Progenitor cell of endocrine pancreas (in vitro differentiated cells): ENCODE measurements around the gene GPRIN1. TPM values are rescaled to one million over a fixed set of nuclear protein-coding genes. Genes with fewer than 3 reads are reported as not detected.

ENCODE experiments used
- DNase-seq: peaks from one replicate; pipeline ENCODE4 v3.0.0; 2021; ENCODE audit warnings: low spot score; ENCODE audit not compliant: unreplicated experiment
- H3K27ac Mint-ChIP-seq: 2 replicates; pipeline ENCODE4 v1.8.0; 2021; ENCODE audit warnings: mild to moderate bottlenecking, moderate library complexity, mixed read lengths
- H3K27me3 Mint-ChIP-seq: 2 replicates; pipeline ENCODE4 v1.8.0; 2021; ENCODE audit warnings: mixed read lengths
- H3K36me3 Mint-ChIP-seq: 2 replicates; pipeline ENCODE4 v1.8.0; 2022; ENCODE audit warnings: mixed read lengths; ENCODE audit not compliant: insufficient read depth
- H3K4me1 Mint-ChIP-seq: 2 replicates; pipeline ENCODE4 v1.8.0; 2021; ENCODE audit warnings: low read depth, mixed read lengths
- H3K4me3 Mint-ChIP-seq: 2 replicates; pipeline ENCODE4 v1.8.0; 2021; ENCODE audit warnings: low read depth, mild to moderate bottlenecking, moderate library complexity, mixed read lengths
- H3K9me3 Mint-ChIP-seq: 2 replicates; pipeline ENCODE4 v1.8.0; 2021; ENCODE audit warnings: low read depth, mixed read lengths
- total RNA-seq: library from RNA; stranded (reverse); gene quantifications from 2 replicates; pipeline ENCODE4 v1.2.1, GENCODE V29; 2021
- TF ChIP-seq, protein P1 (sequence below): fragments of 200-600 bp; sonication (generic); IDR thresholded peaks from one replicate; pipeline ENCODE4 v1.5.0; 2021; ENCODE audit warnings: antibody characterized with exemption, mild to moderate bottlenecking; ENCODE audit not compliant: unreplicated experiment

Gene GPRIN1
- total RNA-seq, 1 donor from 2014 or later = 5.9 TPM

DNA sequence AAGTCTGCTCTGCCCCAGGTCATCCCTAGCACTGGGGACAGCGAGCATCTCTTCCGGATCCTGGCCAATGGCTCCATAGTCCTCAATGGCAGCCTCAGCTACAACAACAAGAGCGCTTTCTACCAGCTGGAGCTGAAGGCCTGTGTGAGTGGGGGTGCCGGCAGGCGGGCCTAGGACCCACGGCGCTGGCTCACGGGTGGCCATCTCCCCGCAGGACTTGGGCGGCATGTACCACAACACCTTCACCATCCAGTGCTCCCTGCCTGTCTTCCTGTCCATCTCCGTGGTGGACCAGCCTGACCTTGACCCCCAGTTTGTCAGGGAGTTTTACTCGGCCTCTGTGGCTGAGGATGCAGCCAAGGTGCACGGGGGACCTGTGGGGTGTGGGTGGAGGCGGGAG, 34.9 kb downstream of the GPRIN1 start:
- no peak for DNase-seq
- Mint-ChIP-seq H3K27ac (no peak overlapping the region), H3K27me3 (peaks cover 17% of the 10 kb centered on the region), H3K36me3 (no peaks in the 10 kb centered on the region), H3K4me1 (peaks cover 1% of the 10 kb centered on the region), H3K4me3 (no peak overlapping the region), H3K9me3 (no peaks in the 10 kb centered on the region)
- TF ChIP-seq, protein P1, sequence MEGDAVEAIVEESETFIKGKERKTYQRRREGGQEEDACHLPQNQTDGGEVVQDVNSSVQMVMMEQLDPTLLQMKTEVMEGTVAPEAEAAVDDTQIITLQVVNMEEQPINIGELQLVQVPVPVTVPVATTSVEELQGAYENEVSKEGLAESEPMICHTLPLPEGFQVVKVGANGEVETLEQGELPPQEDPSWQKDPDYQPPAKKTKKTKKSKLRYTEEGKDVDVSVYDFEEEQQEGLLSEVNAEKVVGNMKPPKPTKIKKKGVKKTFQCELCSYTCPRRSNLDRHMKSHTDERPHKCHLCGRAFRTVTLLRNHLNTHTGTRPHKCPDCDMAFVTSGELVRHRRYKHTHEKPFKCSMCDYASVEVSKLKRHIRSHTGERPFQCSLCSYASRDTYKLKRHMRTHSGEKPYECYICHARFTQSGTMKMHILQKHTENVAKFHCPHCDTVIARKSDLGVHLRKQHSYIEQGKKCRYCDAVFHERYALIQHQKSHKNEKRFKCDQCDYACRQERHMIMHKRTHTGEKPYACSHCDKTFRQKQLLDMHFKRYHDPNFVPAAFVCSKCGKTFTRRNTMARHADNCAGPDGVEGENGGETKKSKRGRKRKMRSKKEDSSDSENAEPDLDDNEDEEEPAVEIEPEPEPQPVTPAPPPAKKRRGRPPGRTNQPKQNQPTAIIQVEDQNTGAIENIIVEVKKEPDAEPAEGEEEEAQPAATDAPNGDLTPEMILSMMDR = no peak

DNA sequence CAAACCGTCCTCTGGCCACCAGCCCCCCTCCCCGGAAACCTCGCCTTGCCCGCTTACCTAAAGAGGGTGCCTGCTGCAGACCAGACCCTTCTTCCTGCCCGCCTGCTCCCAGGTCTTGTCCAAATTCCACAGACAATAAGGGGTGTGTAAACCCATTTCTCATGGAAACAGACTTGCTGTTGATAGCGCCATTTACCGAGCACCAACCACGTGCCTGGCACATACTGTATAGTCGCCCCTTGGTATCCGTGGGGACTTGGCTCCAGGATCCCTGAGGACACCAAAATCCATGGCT, 35.7 kb downstream of the GPRIN1 start:
- Mint-ChIP-seq H3K4me3 (no peak overlapping the region), H3K27ac (no peak overlapping the region), H3K27me3 (peaks cover 13% of the 10 kb centered on the region), H3K9me3 (no peaks in the 10 kb centered on the region), H3K36me3 (no peaks in the 10 kb centered on the region), H3K4me1 (peaks cover 1% of the 10 kb centered on the region)
- no peak for DNase-seq
- TF ChIP-seq, protein P1 = no peak

DNA sequence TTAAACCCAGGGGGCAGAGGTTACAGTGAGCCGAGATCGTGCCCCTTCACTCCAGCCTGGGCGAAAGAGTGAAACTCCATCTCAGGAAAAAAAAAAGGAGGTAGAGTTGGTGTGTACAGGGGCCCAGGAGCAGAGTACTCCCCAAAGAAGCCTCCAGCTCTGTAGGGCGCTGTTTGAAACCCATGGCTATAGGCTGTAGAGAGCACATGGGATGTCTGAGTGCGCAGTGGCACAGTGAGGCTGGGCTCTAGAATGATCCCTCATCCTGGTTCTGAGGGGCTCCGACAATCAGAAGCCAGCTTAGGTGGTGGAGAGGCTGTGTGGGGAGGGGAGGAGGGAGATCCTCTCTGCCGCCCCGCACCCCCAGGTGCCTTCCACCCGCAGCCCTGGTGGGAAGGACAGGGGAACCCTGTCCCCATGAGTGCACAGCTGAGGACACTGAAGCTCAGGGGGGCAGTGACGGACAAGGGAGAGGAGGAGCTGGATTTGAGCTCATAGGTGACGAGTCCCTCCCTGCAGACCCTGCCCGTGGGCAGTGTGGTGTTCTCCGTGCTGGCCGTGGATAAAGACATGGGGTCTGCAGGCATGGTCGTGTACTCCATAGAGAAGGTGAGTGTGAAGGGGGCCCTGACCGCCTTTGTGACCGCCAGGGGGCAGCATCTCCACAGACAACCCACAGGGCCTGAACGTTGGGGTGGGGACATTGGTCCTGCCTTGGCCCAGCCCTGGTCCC, 36.2 kb downstream of the GPRIN1 start:
- TF ChIP-seq, protein P1 = peak; percentile 75
- Mint-ChIP-seq H3K4me3 (no peak overlapping the region), H3K9me3 (no peaks in the 10 kb centered on the region), H3K27me3 (peaks cover 13% of the 10 kb centered on the region), H3K4me1 (peaks cover 1% of the 10 kb centered on the region), H3K27ac (no peak overlapping the region), H3K36me3 (no peaks in the 10 kb centered on the region)
- DNase-seq = peak; percentile 64

DNA sequence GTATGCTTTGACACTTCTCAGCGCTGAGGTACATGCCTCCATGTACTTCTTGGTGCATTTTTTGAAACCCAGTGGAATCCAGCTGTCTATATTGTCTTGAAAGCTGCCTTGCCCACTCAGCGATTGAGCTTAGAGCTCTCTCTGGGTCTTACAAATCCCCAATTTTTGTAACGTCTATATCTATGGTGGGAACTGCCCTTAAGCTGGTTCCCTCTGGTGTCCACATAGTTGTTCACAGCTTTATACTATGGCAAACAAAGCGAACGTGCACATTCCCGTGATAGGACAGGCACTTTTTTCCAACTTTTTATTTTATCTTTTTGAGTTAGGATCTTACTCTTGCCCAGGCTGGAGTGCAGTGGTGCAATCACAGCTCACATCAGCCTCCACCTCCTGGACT, 39.9 kb downstream of the GPRIN1 start:
- H3K4me3 Mint-ChIP-seq = no peak overlapping the region
- H3K27ac Mint-ChIP-seq = no peak overlapping the region
- TF ChIP-seq, protein P1 = no peak
- H3K9me3 Mint-ChIP-seq = no peaks in the 10 kb centered on the region
- peaks cover 15% of the 10 kb centered on the region for H3K27me3 Mint-ChIP-seq
- no peaks in the 10 kb centered on the region for H3K4me1 Mint-ChIP-seq
- H3K36me3 Mint-ChIP-seq = no peaks in the 10 kb centered on the region
- no peak for DNase-seq

DNA sequence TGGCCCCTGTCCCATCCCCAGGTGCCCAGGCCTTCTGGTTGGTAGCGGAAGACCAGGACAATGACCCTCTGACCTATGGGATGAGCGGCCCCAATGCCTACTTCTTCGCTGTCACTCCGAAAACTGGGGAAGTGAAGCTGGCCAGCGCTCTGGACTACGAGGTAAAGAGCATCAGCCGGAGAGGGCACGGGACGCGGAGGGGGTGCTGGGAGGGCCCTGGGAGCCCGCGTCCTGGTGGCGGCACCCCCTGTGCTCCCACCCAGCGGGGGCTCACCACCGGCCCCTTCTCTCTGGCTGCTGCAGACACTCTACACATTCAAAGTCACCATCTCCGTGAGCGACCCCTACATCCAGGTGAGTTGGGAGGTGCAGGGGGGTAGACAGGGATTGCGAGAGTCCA, 41.3 kb downstream of the GPRIN1 start:
- H3K9me3 Mint-ChIP-seq = no peaks in the 10 kb centered on the region
- no peaks in the 10 kb centered on the region for H3K4me1 Mint-ChIP-seq
- no peaks in the 10 kb centered on the region for H3K36me3 Mint-ChIP-seq
- TF ChIP-seq, protein P1 = no peak
- peaks cover 15% of the 10 kb centered on the region for H3K27me3 Mint-ChIP-seq
- no peak overlapping the region for H3K27ac Mint-ChIP-seq
- no peak overlapping the region for H3K4me3 Mint-ChIP-seq
- no peak for DNase-seq
